HepG2 (cell line): Measurements from ENCODE around the gene CASKIN2. TPM values are rescaled to one million over a fixed set of nuclear protein-coding genes. Genes with fewer than 3 reads are reported as not detected.
A peak's percentile ranks its signal among the peaks of the same experiment; 100 is the strongest.

Source experiments
- ARID4A ChIP-seq: sonication (generic); formaldehyde crosslinking; IDR thresholded peaks from 2 replicates; pipeline ENCODE4 v1.5.0; 2020; ENCODE audit warnings: mild to moderate bottlenecking, missing genetic modification reagents, borderline replicate concordance
- ARNT ChIP-seq: fragments of 450-650 bp; IDR thresholded peaks from 2 replicates; pipeline ENCODE4 v1.6.1; 2017
- ATF4 ChIP-seq, 2 experiments: fragments of 450-650 bp in 1 of 2; sonication (generic) in 1 of 2; formaldehyde crosslinking; IDR thresholded peaks; 2 replicates each; pipeline versions ENCODE4 v1.5.0 to v1.8.0; 2020 to 2022; ENCODE audit warnings: mild to moderate bottlenecking in 1 of 2, missing genetic modification reagents in 1 of 2
- CEBPB ChIP-seq: IDR thresholded peaks from 2 replicates; pipeline ENCODE4 v1.6.1; 2011; ENCODE audit warnings: low read depth, low read length, improper control_type of control experiment, borderline replicate concordance
- GABPA ChIP-seq, 2 experiments: IDR thresholded peaks; 2 replicates each; pipeline ENCODE4 v1.6.1; 2011 to 2016; ENCODE audit warnings: low read depth in 2 of 2, low read length in 1 of 2, missing biosample characterization in 1 of 2, missing genetic modification characterization in 1 of 2
- HMGXB4 ChIP-seq, 2 experiments: sonication (generic) in 1 of 2; formaldehyde crosslinking in 1 of 2; IDR thresholded peaks; 2 replicates each; pipeline versions ENCODE4 v1.4.0 to v1.6.1; 2018 to 2020; ENCODE audit warnings: missing genetic modification reagents in 2 of 2, borderline replicate concordance in 1 of 2, low read depth in 1 of 2, mild to moderate bottlenecking in 1 of 2, missing biosample characterization in 1 of 2
- IRF2 ChIP-seq: IDR thresholded peaks from 2 replicates; pipeline ENCODE4 v1.6.1; 2018; ENCODE audit warnings: missing genetic modification reagents, missing compliant biosample characterization
- MAX ChIP-seq: IDR thresholded peaks from 2 replicates; pipeline ENCODE4 v1.6.1; 2012; ENCODE audit warnings: inconsistent platforms
- MXD4 ChIP-seq: IDR thresholded peaks from 2 replicates; pipeline ENCODE4 v1.6.1; 2016; ENCODE audit warnings: mild to moderate bottlenecking, missing biosample characterization, missing genetic modification reagents
- NCOR1 ChIP-seq: fragments of 200-600 bp; sonication (generic); IDR thresholded peaks from 2 replicates; pipeline ENCODE4 v1.7.0; 2017; ENCODE audit warnings: antibody characterized with exemption, low read length, borderline replicate concordance
- SNRNP70 ChIP-seq: fragments of 200-400 bp; formaldehyde crosslinking; IDR thresholded peaks from 2 replicates; pipeline ENCODE4 v1.6.1; 2017; ENCODE audit warnings: mild to moderate bottlenecking, low read depth, low read length, moderate library complexity
- TEAD2 ChIP-seq: sonication (generic); formaldehyde crosslinking; IDR thresholded peaks from 2 replicates; pipeline ENCODE4 v1.9.0; 2021; ENCODE audit warnings: missing genetic modification reagents
- THAP8 ChIP-seq: sonication (generic); formaldehyde crosslinking; IDR thresholded peaks from 2 replicates; pipeline ENCODE4 v1.5.1; 2020; ENCODE audit warnings: missing genetic modification reagents, mild to moderate bottlenecking, borderline replicate concordance
- TRIM24 ChIP-seq: sonication (generic); formaldehyde crosslinking; IDR thresholded peaks from 2 replicates; pipeline ENCODE4 v1.8.0; 2022; ENCODE audit warnings: mild to moderate bottlenecking, missing genetic modification reagents
- ZKSCAN5 ChIP-seq: sonication (generic); formaldehyde crosslinking; IDR thresholded peaks from 2 replicates; pipeline ENCODE4 v1.5.1; 2020; ENCODE audit warnings: mild to moderate bottlenecking, missing genetic modification reagents
- polyA plus RNA-seq, 8 experiments: library from polyadenylated mRNA; depleted of rRNA in 3 of 8; stranded (reverse) in 7 of 8; unstranded in 1 of 8; fragments of >200 nt; fragmentation: Illumina TruSeq in 4 of 8; extraction: Trizol in 4 of 8; gene quantifications; 2 replicates each; pipeline versions ENCODE4 v1.2.1 to v1.2.3, GENCODE V29; 2011 to 2016; ENCODE audit warnings: low read depth in 4 of 8, missing spikeins in 1 of 8, mixed read lengths in 1 of 8; ENCODE audit not compliant: insufficient read depth in 1 of 8
- total RNA-seq, 5 experiments: library from RNA; depleted of rRNA; stranded (reverse); fragments of >200 nt; fragmentation: Illumina TruSeq; extraction: Trizol; gene quantifications; 2 replicates each; pipeline ENCODE4 v1.2.3, GENCODE V29; 2016; ENCODE audit warnings: low read depth in 1 of 5

Gene CASKIN2
- total and polyA plus RNA-seq, 2 of the 13 experiments (the other 11 are each of a cell fraction or from before 2014, with no cell fraction given), result 5.2 to 7.8 TPM

- 0 out of 4 replicates have a peak, but pooled peaks of 1 of the 2 experiments have one; percentile 1 for TF ChIP-seq HMGXB4 (CRISPR knock-in tag; IDR thresholded peaks at IDR 0.05; ENCODE audit: borderline replicate concordance in 1 of 2, low read depth in 1 of 2)
- no peak for TF ChIP-seq THAP8
- no peak for TF ChIP-seq ATF4 (CRISPR knock-in tag; IDR thresholded peaks at IDR 0.05)
- TF ChIP-seq ARNT, result no peak
- TF ChIP-seq TEAD2 (CRISPR knock-in tag), result no peak
- no peak for TF ChIP-seq SNRNP70
- TF ChIP-seq GABPA (IDR thresholded peaks at IDR 0.05; ENCODE audit: low read depth, low read length), result no peak
- TF ChIP-seq GABPA (CRISPR knock-in tag; IDR thresholded peaks at IDR 0.05; ENCODE audit: low read depth), result no peak
- TF ChIP-seq CEBPB, result no peak
- peak; percentile 26; the same call in 1 of the 2 replicates for TF ChIP-seq ARID4A (CRISPR knock-in tag)
- no peak for TF ChIP-seq MXD4
- TF ChIP-seq IRF2 (CRISPR knock-in tag), result no peak
- no peak for TF ChIP-seq TRIM24 (CRISPR knock-in tag)
- 0 out of 2 replicates have a peak, but pooled peaks have one; percentile 18 for TF ChIP-seq MAX
- TF ChIP-seq ZKSCAN5 (CRISPR knock-in tag), result no peak
- TF ChIP-seq NCOR1, result no peak
Observed at GRCh38 chr17:75517297-75517865, 2.0 kb upstream of the CASKIN2 start (continued).
